Hematopoietic multipotent progenitor cell (in vitro differentiated cells): ENCODE results near the gene SLC2A6. TPM values are rescaled to one million over a fixed set of nuclear protein-coding genes. Genes with fewer than 3 reads are reported as not detected.

Experiments used
- DNase-seq, 3 donors: peaks; one replicate each; pipeline ENCODE4 v3.0.0-alpha.2; 2011 to 2015; ENCODE audit warnings: low read depth in 2 of 3, low spot score in 2 of 3
- total RNA-seq: library from RNA; depleted of rRNA; stranded (reverse); fragments of >200 nt; gene quantifications from one replicate; pipeline ENCODE4 v1.2.3, GENCODE V29; 2012

The SLC2A6 gene
- total RNA-seq, 1 donor: 6.5 TPM

GRCh38 chr9:133477992-133478850 is 678 bp downstream of the SLC2A6 start:
- DNase-seq: peak in 2 of 3 donors; percentile 26 to 52

DNA sequence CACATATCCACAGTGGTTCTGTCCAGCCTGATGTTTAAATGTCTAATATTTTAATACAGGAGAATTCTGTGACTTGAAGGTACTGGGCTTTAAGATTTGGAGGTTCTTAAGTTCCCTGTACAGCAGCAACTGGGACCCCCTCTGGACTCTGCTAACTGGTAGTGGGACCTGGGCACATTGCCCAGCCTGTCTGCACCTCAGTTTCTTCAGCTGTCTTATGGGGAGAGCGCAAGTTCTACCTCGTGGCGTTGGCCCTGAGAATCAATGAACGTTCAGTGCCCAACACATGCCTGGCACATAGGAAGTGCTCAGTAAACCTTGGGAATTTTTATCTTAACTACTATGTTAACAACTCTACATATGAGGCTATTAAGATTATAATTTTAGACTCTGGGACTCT is 1.4 kb downstream of the SLC2A6 start:
- DNase-seq: no peak

DNA sequence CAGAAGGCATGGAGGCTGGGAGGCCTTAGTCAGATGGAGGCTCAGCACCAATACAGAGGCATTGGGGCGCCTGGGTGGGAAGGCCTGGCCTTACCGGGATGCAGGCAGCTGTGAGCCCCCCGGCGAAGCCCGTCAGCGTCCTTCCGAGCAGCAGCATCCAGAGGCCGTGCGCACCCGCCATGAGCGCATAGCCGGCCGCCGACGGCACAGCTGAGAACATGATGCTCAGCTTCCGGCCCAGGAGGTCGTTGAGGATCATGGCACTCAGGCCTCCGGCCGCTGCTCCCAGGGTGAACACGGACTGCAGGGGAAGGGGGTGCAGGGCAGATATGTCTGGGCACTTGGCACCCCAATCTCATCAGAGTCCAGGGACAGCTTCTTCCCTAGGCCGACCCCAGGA is 2.0 kb downstream of the SLC2A6 start:
- DNase-seq: no peak

DNA sequence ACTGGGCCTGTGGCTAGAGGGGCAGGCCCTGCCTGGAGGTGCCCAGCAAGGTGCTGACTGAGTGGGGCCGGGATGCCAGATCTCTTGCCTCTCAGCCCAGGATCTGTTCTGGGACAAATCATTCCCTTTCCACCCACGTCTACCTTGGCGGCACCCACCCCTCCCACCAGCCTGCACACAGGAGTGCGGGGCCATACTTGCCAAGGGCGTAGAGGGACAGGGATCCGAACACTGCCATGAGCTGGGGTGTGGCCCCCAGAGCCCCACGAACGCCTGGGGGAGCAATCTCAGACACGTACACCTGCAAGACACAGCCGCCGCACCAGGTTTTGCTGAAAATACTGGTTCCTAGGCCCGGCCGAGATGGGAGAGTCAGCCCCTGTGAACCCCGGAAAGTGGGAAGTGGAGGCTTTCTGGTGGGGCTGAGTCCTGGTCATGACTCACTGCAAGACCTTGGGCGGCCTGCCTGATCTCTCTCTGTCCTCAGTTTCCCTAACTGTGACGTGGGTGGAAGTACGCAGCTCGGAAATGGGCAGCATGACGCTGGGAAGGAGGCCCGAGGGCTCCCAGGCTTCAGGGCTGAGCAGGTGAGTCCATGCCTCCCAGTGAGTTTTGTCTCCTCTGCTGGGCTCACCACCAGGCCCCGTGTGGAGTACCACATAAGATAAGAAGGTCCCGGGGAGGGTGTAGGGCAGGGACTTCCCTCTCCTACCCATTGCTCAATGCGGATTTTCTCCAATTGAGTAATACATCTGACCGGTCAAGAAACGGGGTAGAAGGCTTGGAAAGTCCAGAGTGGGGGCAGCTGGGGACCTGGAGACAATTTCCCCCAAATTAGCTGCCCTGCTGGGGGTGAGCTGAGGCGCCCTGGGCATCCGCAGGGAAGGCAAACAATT is 2.6 kb downstream of the SLC2A6 start:
- DNase-seq: no peak

DNA sequence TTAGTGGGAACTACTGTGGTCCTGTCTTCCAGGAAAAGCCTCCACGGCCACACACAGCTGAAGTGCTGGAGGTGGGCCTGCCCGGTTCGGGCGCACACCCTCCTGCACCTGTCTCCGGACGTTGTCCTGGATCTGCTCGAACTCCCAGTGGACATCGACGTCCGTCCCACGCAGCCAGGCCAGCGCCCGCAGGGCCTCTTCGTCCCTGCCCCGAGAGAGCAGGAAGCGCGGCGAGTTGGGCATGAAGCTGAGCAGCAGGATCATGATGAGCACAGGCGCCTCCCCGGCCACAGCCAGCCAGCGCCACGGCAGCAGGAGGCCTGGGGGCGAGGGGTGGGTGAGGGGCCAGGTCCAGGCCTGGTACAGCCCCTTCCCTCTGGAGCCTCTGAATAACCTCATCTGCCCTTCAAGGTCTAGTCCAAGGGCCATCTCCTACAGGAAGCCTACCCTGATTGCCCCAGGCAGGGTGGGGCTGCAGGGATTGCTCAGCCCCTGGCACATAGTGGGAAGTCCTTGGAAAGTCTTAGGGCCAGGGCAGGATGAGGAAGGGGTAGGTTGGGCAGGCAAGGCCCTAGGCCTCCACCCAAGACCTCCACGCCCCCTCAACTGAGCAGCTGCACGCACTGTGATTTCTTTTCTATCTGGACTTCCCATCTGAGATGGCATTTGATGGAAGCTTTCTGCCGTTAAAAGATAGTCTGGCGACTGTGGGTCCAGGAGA is 3.4 kb downstream of the SLC2A6 start:
- DNase-seq: no peak

- DNase-seq: no peak
Measured at GRCh38 chr9:133474853-133475252, 4.0 kb downstream of the SLC2A6 start.

DNA sequence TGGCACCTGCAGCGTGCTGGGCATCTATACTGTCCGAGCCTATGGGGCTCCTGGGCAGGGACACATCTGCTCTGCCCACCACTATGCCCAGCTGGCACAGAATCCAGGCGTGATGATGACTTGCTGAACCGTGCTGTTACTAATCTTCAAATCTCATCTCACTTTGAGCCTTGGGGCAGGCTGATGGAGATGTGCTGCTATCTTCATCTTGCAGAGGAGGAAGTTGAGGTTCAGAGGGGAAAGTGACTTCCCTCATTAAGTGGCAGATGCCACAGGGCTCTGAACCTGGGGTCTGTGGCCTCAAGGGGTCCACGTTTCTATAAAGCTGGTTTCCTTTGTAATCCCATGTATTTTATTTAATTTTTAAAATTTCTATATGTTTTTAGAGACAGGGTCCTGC is 4.7 kb downstream of the SLC2A6 start:
- DNase-seq: peak in 2 of 3 donors; percentile 91 to 98

DNA sequence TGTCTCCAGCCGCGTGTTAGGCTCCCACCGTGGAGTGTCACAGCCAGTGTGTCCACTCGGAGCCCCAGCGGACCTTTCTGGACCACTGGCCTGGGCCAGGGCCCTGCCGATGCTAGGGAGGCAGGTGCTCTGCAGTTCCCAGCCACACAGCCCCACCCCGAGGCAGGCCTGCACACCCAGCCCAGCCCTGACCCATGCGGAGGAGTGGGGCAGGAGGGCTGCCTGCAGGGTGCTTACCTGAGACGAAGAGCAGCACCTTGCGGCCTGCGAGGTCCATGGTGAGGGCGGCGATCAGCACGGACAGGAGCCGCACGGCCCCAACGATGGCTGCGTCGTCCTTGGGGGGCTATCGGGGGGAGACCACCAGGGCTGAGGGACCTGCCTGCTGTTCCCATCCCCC is 5.2 kb downstream of the SLC2A6 start:
- no peak for DNase-seq

- no peak for DNase-seq
Measured at GRCh38 chr9:133472753-133473378, 6.0 kb downstream of the SLC2A6 start.

- no peak for DNase-seq
Measured at GRCh38 chr9:133472277-133472645, 6.6 kb downstream of the SLC2A6 start.

DNA sequence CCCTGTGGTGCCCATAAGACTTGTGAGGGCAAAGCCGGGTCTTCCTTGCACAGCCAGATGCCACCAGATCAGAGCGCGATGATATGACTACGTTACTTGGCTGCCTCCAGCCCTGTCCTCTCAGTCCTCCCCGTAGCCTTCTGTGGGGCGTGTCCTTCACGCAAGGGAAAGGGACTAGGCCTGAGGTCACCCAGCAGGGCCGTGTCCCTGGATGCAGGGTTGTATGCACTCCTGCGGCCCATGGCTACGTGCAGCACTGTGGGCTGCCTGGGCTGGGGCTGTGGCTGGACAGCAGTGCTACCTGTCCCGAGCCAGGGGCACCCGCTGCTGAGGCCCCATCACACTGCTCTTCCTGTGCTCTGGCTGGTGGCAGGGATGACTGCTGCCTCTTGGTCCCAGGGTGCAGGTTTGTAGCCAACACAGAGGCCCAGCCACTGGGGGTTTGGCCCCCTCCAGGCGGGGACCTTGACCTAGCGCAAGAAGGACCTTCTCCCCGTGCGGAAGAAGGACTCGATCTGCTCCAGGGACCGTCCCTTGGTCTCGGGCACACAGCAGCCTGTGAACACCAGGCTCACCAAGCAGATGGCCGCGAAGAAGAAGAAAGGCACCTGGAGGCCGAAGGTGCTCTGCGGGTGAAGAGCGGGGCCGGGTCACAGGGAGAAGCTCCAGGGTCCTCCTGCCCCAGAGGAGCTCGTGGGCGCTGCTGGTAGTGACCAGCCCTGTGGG is 7.2 kb downstream of the SLC2A6 start:
- no peak for DNase-seq

GRCh38 chr9:133470988-133471387 is 7.9 kb downstream of the SLC2A6 start:
- DNase-seq: no peak

- DNase-seq: no peak
Measured at GRCh38 chr9:133470427-133470924, 8.4 kb downstream of the SLC2A6 start.

GRCh38 chr9:133468777-133469421 is 10.0 kb downstream of the SLC2A6 start:
- no peak for DNase-seq

DNA sequence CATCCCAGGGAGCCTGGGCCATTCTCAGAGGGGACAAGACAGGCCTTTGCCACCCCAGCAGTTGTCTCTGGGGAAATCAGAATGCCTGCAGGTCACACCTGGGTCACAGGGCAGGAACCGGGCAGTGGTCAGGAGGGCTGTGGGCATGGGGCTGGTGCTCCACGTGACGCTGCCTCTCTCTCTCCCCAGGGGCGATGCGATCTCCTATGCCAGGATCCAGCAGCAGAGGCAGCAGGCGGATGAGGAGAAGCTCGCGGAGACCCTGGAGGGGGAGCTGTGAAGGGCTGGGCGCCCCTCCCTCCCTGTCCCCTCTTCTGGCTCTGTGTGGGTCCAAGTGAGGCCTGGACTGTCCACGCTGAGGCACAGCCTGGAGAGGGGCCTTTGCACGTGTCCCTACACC is 10.5 kb downstream of the SLC2A6 start:
- no peak for DNase-seq

DNA sequence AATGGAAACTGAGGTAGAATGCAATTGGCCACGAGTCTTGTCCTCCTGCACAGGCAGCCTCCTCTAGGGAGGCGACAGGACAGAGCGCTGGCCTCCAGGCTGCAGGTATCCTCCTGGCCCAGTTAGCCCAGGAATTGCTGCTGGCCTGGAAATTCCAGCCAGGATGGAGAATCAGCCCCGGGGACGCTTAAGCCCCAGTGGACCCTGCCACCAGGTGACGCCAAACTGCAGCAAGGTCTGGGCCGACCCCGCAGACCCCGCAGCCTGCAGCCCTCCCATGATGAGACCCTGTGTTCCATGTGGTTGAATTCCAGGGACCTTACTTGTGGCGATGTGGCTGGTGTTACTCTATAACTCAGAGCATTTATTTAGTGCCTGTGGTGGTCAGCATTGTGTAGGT is 11.8 kb downstream of the SLC2A6 start:
- DNase-seq: no peak

DNA sequence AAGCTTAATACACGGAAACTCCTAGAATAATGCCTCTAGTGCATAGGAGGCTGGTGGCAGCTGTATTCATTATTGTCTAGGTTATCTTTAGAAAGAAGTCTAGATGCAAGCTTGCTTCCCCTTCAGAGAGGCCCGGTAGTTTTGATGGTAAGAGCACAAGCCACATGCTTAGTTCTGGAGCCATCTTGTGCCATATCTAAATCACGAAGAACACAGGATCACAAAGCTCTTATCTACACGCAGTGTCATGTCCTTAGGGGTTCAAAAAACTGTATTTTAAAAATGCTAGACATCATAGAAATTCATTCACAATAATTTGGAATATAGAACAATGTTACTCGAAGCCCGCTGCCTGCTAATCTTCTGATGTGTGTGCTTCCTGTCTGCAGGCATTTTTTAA is 12.9 kb downstream of the SLC2A6 start:
- DNase-seq: no peak

GRCh38 chr9:133464638-133465037 is 14.3 kb downstream of the SLC2A6 start:
- DNase-seq: no peak

GRCh38 chr9:133463864-133464615 is 14.9 kb downstream of the SLC2A6 start:
- DNase-seq: no peak
